H7 (cell line): Measurements from ENCODE around the gene POU2F2. TPM values are rescaled to one million over a fixed set of nuclear protein-coding genes. Genes with fewer than 3 reads are reported as not detected.

ENCODE experiments used
- DNase-seq: peaks from one replicate; pipeline ENCODE4 v3.0.0; 2012
- H3K27me3 ChIP-seq: 2 replicates; pipeline ENCODE4 v1.6.0; 2011; ENCODE audit warnings: mild to moderate bottlenecking, low read length; ENCODE audit not compliant: control insufficient read depth, insufficient read depth
- H3K36me3 ChIP-seq: replicated peaks from 2 replicates; pipeline ENCODE4 v1.5.1; 2011; ENCODE audit warnings: low read length; ENCODE audit not compliant: control insufficient read depth, insufficient read depth
- H3K4me3 ChIP-seq: 2 replicates; pipeline ENCODE4 v1.5.1; 2011; ENCODE audit warnings: low read depth, mild to moderate bottlenecking, control low read depth, low read length, moderate library complexity; ENCODE audit not compliant: insufficient read depth
- total RNA-seq: library from RNA; depleted of rRNA; stranded (reverse); fragments of >200 nt; shearing (Covaris generic); gene quantifications from 2 replicates; pipeline ENCODE4 v1.2.3, GENCODE V29; 2014

POU2F2 gene
- total RNA-seq, 1 experiment from 2014 or later = 0.90 TPM

- H3K4me3 ChIP-seq = no peak overlapping the region
- H3K27me3 ChIP-seq = no peaks in the 10 kb centered on the region; the same call in 1 of the 2 replicates
- no peak for DNase-seq
- H3K36me3 ChIP-seq = no peaks in the 10 kb centered on the region
These were observed 34.1 kb upstream of the POU2F2 start for GRCh38 chr19:42166316-42166715.

GRCh38 chr19:42165146-42165545 is 32.9 kb upstream of the POU2F2 start:
- no peak overlapping the region for H3K4me3 ChIP-seq
- DNase-seq = no peak
- no peaks in the 10 kb centered on the region for H3K36me3 ChIP-seq
- peaks cover 2% of the 10 kb centered on the region; the same call in 1 of the 2 replicates for H3K27me3 ChIP-seq

GRCh38 chr19:42161616-42162263 is 29.5 kb upstream of the POU2F2 start:
- H3K36me3 ChIP-seq = no peaks in the 10 kb centered on the region
- H3K4me3 ChIP-seq = no peak overlapping the region
- DNase-seq = no peak
- H3K27me3 ChIP-seq = peaks cover 2% of the 10 kb centered on the region; the same call in 1 of the 2 replicates

GRCh38 chr19:42159942-42160341 is 27.7 kb upstream of the POU2F2 start:
- H3K27me3 ChIP-seq = peaks cover 6% of the 10 kb centered on the region
- H3K4me3 ChIP-seq = no peak overlapping the region
- DNase-seq = no peak
- no peaks in the 10 kb centered on the region for H3K36me3 ChIP-seq

GRCh38 chr19:42158926-42159325 is 26.7 kb upstream of the POU2F2 start:
- no peak overlapping the region for H3K4me3 ChIP-seq
- H3K27me3 ChIP-seq = peaks cover 11% of the 10 kb centered on the region
- no peak for DNase-seq
- H3K36me3 ChIP-seq = no peaks in the 10 kb centered on the region

GRCh38 chr19:42156571-42156970 is 24.3 kb upstream of the POU2F2 start:
- Histone ChIP-seq H3K36me3 (no peaks in the 10 kb centered on the region), H3K4me3 (no peak overlapping the region), H3K27me3 (peaks cover 11% of the 10 kb centered on the region)
- DNase-seq = no peak

GRCh38 chr19:42155796-42156195 is 23.6 kb upstream of the POU2F2 start:
- Histone ChIP-seq H3K27me3 (peaks cover 11% of the 10 kb centered on the region), H3K4me3 (no peak overlapping the region), H3K36me3 (no peaks in the 10 kb centered on the region)
- peak; percentile 73 for DNase-seq

- peak; percentile 60 for DNase-seq
- Histone ChIP-seq H3K36me3 (no peaks in the 10 kb centered on the region), H3K27me3 (peaks cover 9% of the 10 kb centered on the region), H3K4me3 (no peak overlapping the region)
These were observed 22.5 kb upstream of the POU2F2 start for GRCh38 chr19:42154471-42155323.

- Histone ChIP-seq H3K27me3 (peaks cover 9% of the 10 kb centered on the region), H3K36me3 (no peaks in the 10 kb centered on the region), H3K4me3 (no peak overlapping the region)
- DNase-seq = peak; percentile 53
These were observed 21.6 kb upstream of the POU2F2 start for GRCh38 chr19:42153672-42154433.

GRCh38 chr19:42152910-42153671 is 20.8 kb upstream of the POU2F2 start:
- peak; percentile 44 for DNase-seq
- Histone ChIP-seq H3K36me3 (no peaks in the 10 kb centered on the region), H3K4me3 (no peak overlapping the region), H3K27me3 (peaks cover 11% of the 10 kb centered on the region)

GRCh38 chr19:42151782-42152684 is 19.8 kb upstream of the POU2F2 start:
- DNase-seq = peak; percentile 61
- Histone ChIP-seq H3K27me3 (peaks cover 11% of the 10 kb centered on the region), H3K36me3 (no peaks in the 10 kb centered on the region), H3K4me3 (no peak overlapping the region)

GRCh38 chr19:42150911-42151361 is 18.7 kb upstream of the POU2F2 start:
- Histone ChIP-seq H3K36me3 (no peaks in the 10 kb centered on the region), H3K27me3 (peaks cover 11% of the 10 kb centered on the region), H3K4me3 (no peak overlapping the region)
- DNase-seq = peak; percentile 83

- Histone ChIP-seq H3K4me3 (no peak overlapping the region), H3K27me3 (peaks cover 9% of the 10 kb centered on the region), H3K36me3 (no peaks in the 10 kb centered on the region)
- peak; percentile 83 for DNase-seq
These were observed 18.1 kb upstream of the POU2F2 start for GRCh38 chr19:42150364-42150763.
